GM18498 (cell line): ENCODE measurements around the gene OR11A1.

Source experiments
- ATAC-seq: cut with Tn5 transposase; IDR thresholded peaks from one replicate; pipeline ENCODE4 v1.9.1; 2021; ENCODE audit warnings: mild to moderate bottlenecking, moderate library complexity; ENCODE audit not compliant: unreplicated experiment

OR11A1 gene

GRCh38 chr6:29456971-29457370 lies at the start of gene OR11A1, which contains the start of gene OR2H1:
Gene OR11A1, minus strand, starts transcription at chr6:29457071. Its CDS starts 29,430 bp downstream, at chr6:29427641.
Gene OR2H1, plus strand, starts transcription at chr6:29457155. Its CDS starts 4,615 bp downstream, at chr6:29461770.
- no peak for ATAC-seq

GRCh38 chr6:29506446-29507067 lies 49.7 kb upstream of the OR11A1 start:
- ATAC-seq: no peak

- ATAC-seq: no peak
Observed at GRCh38 chr6:29505808-29506207, 48.9 kb upstream of the OR11A1 start.

- ATAC-seq: no peak
Observed at GRCh38 chr6:29504961-29505360, 48.1 kb upstream of the OR11A1 start.

- no peak for ATAC-seq
Observed at GRCh38 chr6:29502597-29502996, 45.7 kb upstream of the OR11A1 start.

GRCh38 chr6:29502181-29502580 lies 45.3 kb upstream of the OR11A1 start:
- ATAC-seq: no peak

GRCh38 chr6:29501106-29501505 lies 44.2 kb upstream of the OR11A1 start:
- no peak for ATAC-seq

- no peak for ATAC-seq
Observed at GRCh38 chr6:29500594-29500993, 43.7 kb upstream of the OR11A1 start.

- ATAC-seq: no peak
Observed at GRCh38 chr6:29499704-29500103, 42.8 kb upstream of the OR11A1 start.

GRCh38 chr6:29496961-29497360 lies 40.1 kb upstream of the OR11A1 start:
- no peak for ATAC-seq

- ATAC-seq: no peak
Observed at GRCh38 chr6:29495571-29495970, 38.7 kb upstream of the OR11A1 start.

GRCh38 chr6:29494131-29494530 lies 37.3 kb upstream of the OR11A1 start:
- ATAC-seq: no peak

- ATAC-seq: no peak
Observed at GRCh38 chr6:29493261-29493660, 36.4 kb upstream of the OR11A1 start.

- ATAC-seq: no peak
Observed at GRCh38 chr6:29491574-29491973, 34.7 kb upstream of the OR11A1 start.

GRCh38 chr6:29490552-29490951 lies 33.7 kb upstream of the OR11A1 start:
- ATAC-seq: no peak

- ATAC-seq: no peak
Observed at GRCh38 chr6:29490055-29490454, 33.2 kb upstream of the OR11A1 start.

GRCh38 chr6:29489286-29489685 lies 32.4 kb upstream of the OR11A1 start:
- no peak for ATAC-seq

GRCh38 chr6:29488874-29489273 lies 32.0 kb upstream of the OR11A1 start:
- no peak for ATAC-seq

GRCh38 chr6:29487660-29488059 lies 30.8 kb upstream of the OR11A1 start, which contains the start of gene MAS1L:
Gene MAS1L, minus strand, starts transcription at chr6:29487956. Its CDS starts 54 bp downstream, at chr6:29487902.
- ATAC-seq: no peak

- ATAC-seq: no peak
Observed at GRCh38 chr6:29487131-29487530, 30.3 kb upstream of the OR11A1 start.

- ATAC-seq: no peak
Observed at GRCh38 chr6:29486577-29486976, 29.7 kb upstream of the OR11A1 start.

GRCh38 chr6:29483735-29484134 lies 26.9 kb upstream of the OR11A1 start:
- ATAC-seq: no peak

- ATAC-seq: no peak
Observed at GRCh38 chr6:29483186-29483585, 26.3 kb upstream of the OR11A1 start.
